Breast epithelium (tissue), 4 donors: ENCODE results near the gene ARHGAP25. TPM values are rescaled to one million over a fixed set of nuclear protein-coding genes. Genes with fewer than 3 reads are reported as not detected.

Experiments
- DNase-seq, 2 donors: peaks; one replicate each; pipeline ENCODE4 v3.0.0-alpha.2; 2019; ENCODE audit warnings: low spot score in 2 of 2
- H3K27ac ChIP-seq, 2 donors: fragments of 200-600 bp; sonication (generic) in 1 of 2; one replicate each; pipeline ENCODE4 v1.5.1; 2016 to 2019; ENCODE audit warnings: mild to moderate bottlenecking in 1 of 2
- H3K27me3 ChIP-seq, 2 donors: fragments of 200-600 bp; sonication (generic) in 1 of 2; one replicate each; pipeline versions ENCODE4 v1.5.1 to v1.6.0; 2017 to 2019; ENCODE audit warnings: control low read depth in 1 of 2, mild to moderate bottlenecking in 1 of 2
- H3K36me3 ChIP-seq: fragments of 200-600 bp; one replicate; pipeline ENCODE4 v1.5.1; 2019
- H3K4me1 ChIP-seq, 2 donors: fragments of 200-600 bp; sonication (generic); one replicate each; pipeline ENCODE4 v1.5.1; 2016 to 2019; ENCODE audit warnings: control low read depth in 1 of 2
- H3K4me3 ChIP-seq, 3 donors: fragments of 200-600 bp; sonication (generic); 1 replicate in 2 of 3; 2 replicates in 1 of 3; pipeline ENCODE4 v1.5.1; 2016 to 2019; ENCODE audit warnings: mild to moderate bottlenecking in 3 of 3, moderate library complexity in 2 of 3
- H3K9me3 ChIP-seq, 2 donors: fragments of 200-600 bp; sonication (generic) in 1 of 2; one replicate each; pipeline ENCODE4 v1.5.1; 2016 to 2019; ENCODE audit warnings: control low read depth in 1 of 2
- CTCF ChIP-seq, 3 donors: fragments of 450-650 bp; IDR thresholded peaks; one replicate each; pipeline ENCODE4 v1.5.1; 2016 to 2017; ENCODE audit warnings: antibody characterized with exemption in 3 of 3, mild to moderate bottlenecking in 3 of 3, moderate library complexity in 3 of 3
- POLR2A ChIP-seq: fragments of 450-650 bp; IDR thresholded peaks from one replicate; pipeline ENCODE4 v1.6.1; 2016; ENCODE audit warnings: antibody characterized with exemption, mild to moderate bottlenecking, moderate library complexity
- POLR2AphosphoS5 ChIP-seq, 3 donors: sonication (generic); formaldehyde crosslinking; IDR thresholded peaks; one replicate each; pipeline ENCODE4 v1.6.1; 2017; ENCODE audit warnings: antibody characterized with exemption in 3 of 3
- intact Hi-C: fragments of 100-400 bp; cut with DNase I; formaldehyde crosslinking; loops from one replicate; pipeline ENCODE4 v1.15.1; 2023; ENCODE audit warnings: low total_unique reads
- total RNA-seq, 3 donors: library from RNA; depleted of rRNA; stranded (reverse); fragments of >200 nt; gene quantifications; one replicate each; pipeline ENCODE4 v1.1.0, GENCODE V29; 2016

ARHGAP25 gene
- total RNA-seq, 3 donors from 2014 or later, result 7.8 to 10.8 (median 9.5) TPM

DNA sequence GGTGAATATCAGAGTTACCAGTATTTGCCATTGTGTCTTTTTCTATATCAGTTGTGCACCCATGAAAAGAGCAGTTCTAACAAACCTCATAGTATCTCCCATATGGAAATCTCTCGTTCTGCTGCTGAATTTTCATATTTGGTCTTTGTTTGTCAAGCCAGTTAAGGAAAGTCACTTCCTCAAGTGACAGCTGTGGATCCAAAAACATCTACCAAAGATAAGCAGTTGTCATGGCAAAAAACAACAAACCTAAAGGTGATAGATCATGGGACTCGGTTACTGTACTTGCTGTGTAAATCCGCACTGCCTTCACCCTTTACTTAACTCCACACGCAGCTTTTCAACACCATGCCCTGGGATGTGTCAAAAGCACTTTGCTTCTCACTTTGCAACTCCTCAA lies 119.3 kb downstream of the ARHGAP25 start:
- H3K4me3 ChIP-seq, result no peak overlapping the region
- H3K36me3 ChIP-seq, result no peaks in the 10 kb centered on the region
- H3K4me1 ChIP-seq, result no peaks in the 10 kb centered on the region
- TF ChIP-seq POLR2AphosphoS5 (IDR thresholded peaks at IDR 0.05) (no peak), CTCF (IDR thresholded peaks at IDR 0.05) (no peak), POLR2A (no peak)
- DNase-seq, result no peak
- H3K9me3 ChIP-seq, result no peaks in the 10 kb centered on the region
- no peak overlapping the region for H3K27ac ChIP-seq
- intact Hi-C loops, result no loop called here
- no peaks in the 10 kb centered on the region for H3K27me3 ChIP-seq

- no peak for TF ChIP-seq POLR2A
- Histone ChIP-seq H3K36me3 (no peaks in the 10 kb centered on the region), H3K9me3 (no peaks in the 10 kb centered on the region), H3K27ac (no peak overlapping the region), H3K4me3 (no peak overlapping the region), H3K4me1 (no peaks in the 10 kb centered on the region), H3K27me3 (no peaks in the 10 kb centered on the region)
- intact Hi-C loops, result no loop called here
- DNase-seq, result no peak
These were observed 119.9 kb downstream of the ARHGAP25 start for GRCh38 chr2:68854476-68854875.

- Histone ChIP-seq H3K36me3 (no peaks in the 10 kb centered on the region), H3K27me3 (no peaks in the 10 kb centered on the region), H3K4me3 (no peak overlapping the region), H3K27ac (no peak overlapping the region), H3K9me3 (no peaks in the 10 kb centered on the region), H3K4me1 (no peaks in the 10 kb centered on the region)
- intact Hi-C loops, result no loop called here
- TF ChIP-seq POLR2A, result no peak
- no peak for TF ChIP-seq CTCF (IDR thresholded peaks at IDR 0.05)
- TF ChIP-seq POLR2AphosphoS5 (IDR thresholded peaks at IDR 0.05), result no peak
- no peak for DNase-seq
These were observed 120.9 kb downstream of the ARHGAP25 start for GRCh38 chr2:68855550-68855949.

GRCh38 chr2:68857202-68857845 lies 122.7 kb downstream of the ARHGAP25 start:
- intact Hi-C loops, result no loop called here
- TF ChIP-seq CTCF (IDR thresholded peaks at IDR 0.05) (no peak), POLR2AphosphoS5 (IDR thresholded peaks at IDR 0.05) (no peak), POLR2A (no peak)
- H3K27me3 ChIP-seq, result no peaks in the 10 kb centered on the region
- no peak overlapping the region for H3K27ac ChIP-seq
- H3K4me1 ChIP-seq, result no peaks in the 10 kb centered on the region
- H3K4me3 ChIP-seq, result no peak overlapping the region
- no peaks in the 10 kb centered on the region for H3K9me3 ChIP-seq
- no peaks in the 10 kb centered on the region for H3K36me3 ChIP-seq
- no peak for DNase-seq

DNA sequence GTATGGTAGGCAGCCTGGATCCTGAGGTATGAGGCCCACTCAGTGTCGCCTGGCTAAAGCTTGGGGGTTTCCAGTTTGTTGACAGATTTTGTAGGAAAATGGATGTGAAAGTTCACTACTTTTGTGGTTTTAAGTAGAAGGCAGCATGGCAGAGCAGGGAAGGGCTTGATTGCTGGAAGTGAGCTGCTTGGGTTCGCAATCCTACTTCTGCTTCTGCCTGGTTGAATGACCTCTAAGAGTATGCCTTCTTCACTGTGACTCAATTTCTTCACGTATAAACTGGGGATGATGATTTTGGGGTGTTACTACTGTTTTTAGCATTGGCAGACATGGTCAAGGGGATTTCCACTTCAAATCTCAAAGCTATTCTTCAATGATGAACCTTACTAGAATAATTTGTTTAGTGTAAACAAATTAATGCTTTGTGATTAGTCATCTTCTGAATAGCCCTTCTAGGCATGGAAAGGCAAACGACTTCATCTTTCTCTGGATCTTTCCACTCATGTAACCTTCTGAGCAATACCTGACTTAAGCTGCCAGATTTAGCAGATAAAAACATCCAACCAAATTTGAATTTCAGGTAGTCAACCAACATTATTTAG lies 123.3 kb downstream of the ARHGAP25 start:
- intact Hi-C loops, result no loop called here
- TF ChIP-seq POLR2AphosphoS5 (IDR thresholded peaks at IDR 0.05) (no peak), POLR2A (no peak), CTCF (IDR thresholded peaks at IDR 0.05) (no peak)
- Histone ChIP-seq H3K4me1 (no peaks in the 10 kb centered on the region), H3K4me3 (no peak overlapping the region), H3K9me3 (no peaks in the 10 kb centered on the region), H3K36me3 (no peaks in the 10 kb centered on the region), H3K27ac (no peak overlapping the region), H3K27me3 (no peaks in the 10 kb centered on the region)
- no peak for DNase-seq
